ENCODE results near the gene ATP2B2. TPM values are rescaled to one million over a fixed set of nuclear protein-coding genes. Genes with fewer than 3 reads are reported as not detected.
A peak's percentile ranks its signal among the peaks of the same experiment; 100 is the strongest.

The ATP2B2 gene
- total and polyA plus RNA-seq, 7 donors, result 0.08 to 6.5 (median 0.77) TPM

DNA sequence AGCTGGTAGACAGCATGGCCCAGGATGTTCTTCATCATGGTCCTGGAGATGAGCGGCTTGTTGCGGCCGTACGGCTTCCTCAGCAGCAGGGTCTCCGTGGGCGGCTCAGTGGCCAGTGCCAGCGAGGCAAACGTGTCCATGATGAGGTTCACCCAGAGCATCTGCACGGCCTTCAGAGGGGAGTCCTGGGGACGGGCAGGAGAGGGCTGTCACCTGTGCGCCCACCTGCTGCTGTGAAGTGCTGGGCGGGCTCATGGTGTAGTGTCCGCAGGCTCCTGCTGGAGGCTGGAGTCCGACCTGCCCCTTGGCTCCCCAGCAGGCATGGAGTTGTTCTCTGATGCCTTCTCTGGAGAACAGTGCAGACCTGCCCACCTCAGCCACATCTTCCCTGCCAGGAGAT is 162.6 kb downstream of the ATP2B2 start:
- Histone ChIP-seq H3K4me1 (peaks cover 8% of the 10 kb centered on the region), H3K36me3 (ENCODE audit: insufficient read depth in 1 of 2, low read depth in 1 of 2) (peaks cover 0 to 5% of the 10 kb centered on the region in 2 donors), H3K4me3 (no peak overlapping the region), H3K27me3 (ENCODE audit: insufficient read depth in 3 of 3, low read length in 2 of 3) (no peaks in the 10 kb centered on the region), H3K9me3 (no peaks in the 10 kb centered on the region), H3K27ac (no peak overlapping the region)
- ATAC-seq (no peak), DNase-seq (peak in 1 of 2 donors; percentile 34)
- TF ChIP-seq, protein P1, sequence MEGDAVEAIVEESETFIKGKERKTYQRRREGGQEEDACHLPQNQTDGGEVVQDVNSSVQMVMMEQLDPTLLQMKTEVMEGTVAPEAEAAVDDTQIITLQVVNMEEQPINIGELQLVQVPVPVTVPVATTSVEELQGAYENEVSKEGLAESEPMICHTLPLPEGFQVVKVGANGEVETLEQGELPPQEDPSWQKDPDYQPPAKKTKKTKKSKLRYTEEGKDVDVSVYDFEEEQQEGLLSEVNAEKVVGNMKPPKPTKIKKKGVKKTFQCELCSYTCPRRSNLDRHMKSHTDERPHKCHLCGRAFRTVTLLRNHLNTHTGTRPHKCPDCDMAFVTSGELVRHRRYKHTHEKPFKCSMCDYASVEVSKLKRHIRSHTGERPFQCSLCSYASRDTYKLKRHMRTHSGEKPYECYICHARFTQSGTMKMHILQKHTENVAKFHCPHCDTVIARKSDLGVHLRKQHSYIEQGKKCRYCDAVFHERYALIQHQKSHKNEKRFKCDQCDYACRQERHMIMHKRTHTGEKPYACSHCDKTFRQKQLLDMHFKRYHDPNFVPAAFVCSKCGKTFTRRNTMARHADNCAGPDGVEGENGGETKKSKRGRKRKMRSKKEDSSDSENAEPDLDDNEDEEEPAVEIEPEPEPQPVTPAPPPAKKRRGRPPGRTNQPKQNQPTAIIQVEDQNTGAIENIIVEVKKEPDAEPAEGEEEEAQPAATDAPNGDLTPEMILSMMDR (IDR thresholded peaks at IDR 0.05), result no peak
- intact Hi-C loops (cut with DNase I), result loop anchor here (2.0 to 10.0 kb wide), 3 partner anchors 352 to 396 kb away; no protein-coding TSS in a partner anchor
- WGBS, 3 donors, result 85 to 87% (median 86%) methylated on average over 14 of the region's 14 CpGs

DNA sequence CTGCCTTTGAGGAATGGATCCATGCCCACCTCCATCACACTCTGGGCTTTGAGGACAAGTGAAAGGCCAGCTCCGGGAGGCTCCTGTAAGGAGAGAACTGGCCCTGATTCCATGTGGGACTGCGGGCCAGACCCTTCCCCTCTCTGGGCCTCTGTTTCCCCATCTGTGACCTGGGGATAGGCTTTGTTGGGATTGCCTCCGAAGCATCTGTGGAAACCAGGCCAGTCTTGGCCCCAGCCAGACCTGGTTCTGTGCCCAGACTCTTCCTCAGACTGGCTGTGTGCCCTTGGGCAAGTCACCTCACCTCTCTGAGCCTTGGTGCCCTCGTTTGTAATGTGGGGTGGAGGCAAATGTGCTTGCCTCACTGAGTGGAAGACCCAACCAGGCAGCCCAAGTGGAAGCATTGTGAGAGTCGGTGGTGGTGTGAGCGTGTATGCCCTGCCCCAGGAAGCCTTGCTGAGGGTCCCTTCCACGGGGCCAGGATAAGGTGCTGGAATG is 163.4 kb downstream of the ATP2B2 start:
- Histone ChIP-seq H3K27me3 (ENCODE audit: insufficient read depth in 3 of 3, low read length in 2 of 3) (no peaks in the 10 kb centered on the region), H3K27ac (peak overlapping the region; percentile 4), H3K4me3 (no peak overlapping the region), H3K4me1 (peaks cover 8% of the 10 kb centered on the region), H3K36me3 (ENCODE audit: insufficient read depth in 1 of 2, low read depth in 1 of 2) (peaks cover 0 to 5% of the 10 kb centered on the region in 2 donors), H3K9me3 (no peaks in the 10 kb centered on the region)
- TF ChIP-seq, protein P1 (IDR thresholded peaks at IDR 0.05), result no peak
- 62 to 73% (median 62%) methylated on average over 7 of the region's 7 CpGs for WGBS, 3 donors
- no peak for ATAC-seq
- intact Hi-C loops (cut with DNase I), result loop anchor here (2.0 to 10.0 kb wide), 3 partner anchors 353 to 397 kb away; no protein-coding TSS in a partner anchor
- peak in 1 of 2 donors; percentile 33 for DNase-seq

DNA sequence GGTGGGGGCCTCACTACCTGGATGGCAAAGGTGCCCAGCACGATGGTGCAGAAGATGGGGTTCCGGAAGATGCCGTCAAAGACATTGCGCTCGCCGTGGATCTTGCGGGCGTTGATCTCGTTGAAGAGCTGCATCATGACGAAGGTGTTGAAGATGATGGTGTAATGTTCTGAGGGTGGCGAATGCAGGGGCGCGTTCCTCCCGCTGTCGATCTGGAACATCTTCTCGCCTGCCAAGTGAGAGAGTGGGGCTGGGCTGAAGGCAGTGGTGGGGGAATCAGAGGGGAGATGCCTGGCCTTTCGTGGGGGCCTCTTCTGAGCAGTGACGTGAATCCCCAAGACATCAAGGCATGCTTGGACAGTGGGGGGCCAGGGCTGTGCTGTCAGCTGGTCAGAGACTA is 164.9 kb downstream of the ATP2B2 start:
- Histone ChIP-seq H3K4me3 (no peak overlapping the region), H3K27ac (no peak overlapping the region), H3K9me3 (no peaks in the 10 kb centered on the region), H3K4me1 (peaks cover 8% of the 10 kb centered on the region), H3K36me3 (ENCODE audit: insufficient read depth in 1 of 2, low read depth in 1 of 2) (peaks cover 0 to 5% of the 10 kb centered on the region in 2 donors), H3K27me3 (ENCODE audit: insufficient read depth in 3 of 3, low read length in 2 of 3) (no peaks in the 10 kb centered on the region)
- DNase-seq (peak in 1 of 2 donors; percentile 20), ATAC-seq (no peak)
- TF ChIP-seq, protein P1 (IDR thresholded peaks at IDR 0.05), result no peak
- WGBS, 3 donors, result 88 to 93% (median 90%) methylated on average over 18 of the region's 18 CpGs
- intact Hi-C loops (cut with DNase I), result loop anchor here in 1 of 2 donors (5.0 to 10.0 kb wide), 2 partner anchors 354 to 397 kb away; no protein-coding TSS in a partner anchor

DNA sequence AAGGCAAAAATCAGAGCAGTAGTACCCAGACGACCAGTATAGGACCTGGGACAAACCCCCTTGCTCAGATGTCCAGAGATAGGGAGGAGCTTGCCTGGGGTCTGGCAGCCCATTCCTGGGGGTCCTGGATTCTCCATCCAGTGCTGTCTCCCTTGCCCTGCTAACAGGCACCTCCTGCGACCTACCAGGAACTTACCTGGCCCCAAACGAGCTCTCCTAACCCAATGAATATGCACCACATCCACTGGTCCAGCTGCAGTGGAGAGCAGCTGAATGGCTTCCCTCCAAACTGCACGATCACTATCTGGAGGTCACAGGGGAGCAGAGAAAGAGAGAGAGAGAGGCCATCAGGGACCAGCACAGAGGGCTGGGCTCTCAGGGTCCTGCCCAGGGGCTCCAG is 165.3 kb downstream of the ATP2B2 start:
- peaks cover 11% of the 10 kb centered on the region for H3K4me1 ChIP-seq
- no peaks in the 10 kb centered on the region for H3K9me3 ChIP-seq
- no peaks in the 10 kb centered on the region for H3K27me3 ChIP-seq (ENCODE audit: insufficient read depth in 3 of 3, low read length in 2 of 3)
- TF ChIP-seq, protein P1 (IDR thresholded peaks at IDR 0.05), result no peak
- ATAC-seq (no peak), DNase-seq (peak in 1 of 2 donors; percentile 4)
- 41 to 47% (median 46%) methylated on average over 4 of the region's 4 CpGs for WGBS, 3 donors
- no peak overlapping the region for H3K4me3 ChIP-seq
- intact Hi-C loops (cut with DNase I), result loop anchor here in 1 of 2 donors (5.0 to 10.0 kb wide), 2 partner anchors 355 to 397 kb away; no protein-coding TSS in a partner anchor
- H3K36me3 ChIP-seq (ENCODE audit: insufficient read depth in 1 of 2, low read depth in 1 of 2), result peaks cover 0 to 5% of the 10 kb centered on the region in 2 donors
- H3K27ac ChIP-seq, result no peak overlapping the region

Data from psoas muscle (tissue), 8 donors.